CD4-positive, alpha-beta T cell treated with Interleukin-15 for 4 hours (primary cell): ENCODE measurements around the gene RAB31.
"Not testable (repeated sequence)": the region's sequence is repeated elsewhere in the genome, so short reads cannot be mapped to it uniquely, and the experiment has no call there.

Experiments
- DNase-seq: peaks from one replicate; pipeline ENCODE4 v3.0.0-alpha.2; 2020; ENCODE audit warnings: low spot score

The RAB31 gene

GRCh38 chr18:9842448-9842847 is 134.3 kb downstream of the RAB31 start:
- no peak for DNase-seq

- DNase-seq, result no peak
Measured at GRCh38 chr18:9845256-9845655, 137.2 kb downstream of the RAB31 start.

GRCh38 chr18:9846162-9846925 is 138.2 kb downstream of the RAB31 start:
- no peak for DNase-seq

- no peak for DNase-seq
Measured at GRCh38 chr18:9848170-9848879, 140.2 kb downstream of the RAB31 start.

GRCh38 chr18:9849407-9850283 is 141.5 kb downstream of the RAB31 start:
- DNase-seq, result no peak

GRCh38 chr18:9850309-9850708 is 142.2 kb downstream of the RAB31 start:
- no peak for DNase-seq

GRCh38 chr18:9851511-9851910 is 143.4 kb downstream of the RAB31 start:
- DNase-seq, result no peak

GRCh38 chr18:9852266-9853081 is 144.4 kb downstream of the RAB31 start:
- no peak for DNase-seq

- DNase-seq, result no peak
Measured at GRCh38 chr18:9854801-9855676, 146.9 kb downstream of the RAB31 start.

- no peak for DNase-seq
Measured at GRCh38 chr18:9855681-9856080, 147.6 kb downstream of the RAB31 start.

GRCh38 chr18:9856092-9856491 is 148.0 kb downstream of the RAB31 start:
- no peak for DNase-seq

GRCh38 chr18:9857479-9857998 is 149.4 kb downstream of the RAB31 start:
- not testable (repeated sequence) for DNase-seq

GRCh38 chr18:9858642-9859041 is 150.5 kb downstream of the RAB31 start:
- no peak for DNase-seq

GRCh38 chr18:9859232-9859631 is 151.1 kb downstream of the RAB31 start:
- no peak for DNase-seq

- DNase-seq, result no peak
Measured at GRCh38 chr18:9860682-9861081, 152.6 kb downstream of the RAB31 start.

- no peak for DNase-seq
Measured at GRCh38 chr18:9861157-9861556, 153.1 kb downstream of the RAB31 start.

- DNase-seq, result no peak
Measured at GRCh38 chr18:9861933-9862332, 153.8 kb downstream of the RAB31 start.

- no peak for DNase-seq
Measured at GRCh38 chr18:9862686-9863085, 154.6 kb downstream of the RAB31 start.

GRCh38 chr18:9863282-9863681 is 155.2 kb downstream of the RAB31 start:
- no peak for DNase-seq

- DNase-seq, result no peak
Measured at GRCh38 chr18:9865764-9866490, 157.8 kb downstream of the RAB31 start.
